NCI-H2227 treated with DMSO at 0.1 percent for 48 hours (cell line): Measurements from ENCODE around the gene CALML3.

Experiments
- DNase-seq: peaks from one replicate; lab custom pipeline; 2025; lab: John Stamatoyannopoulos, UW

CALML3 gene

GRCh38 chr10:5567477-5567876 is 42.7 kb downstream of the CALML3 start:
- no peak for DNase-seq

GRCh38 chr10:5568984-5569383 is 44.2 kb downstream of the CALML3 start:
- no peak for DNase-seq

- no peak for DNase-seq
Observed at GRCh38 chr10:5569568-5569967, 44.8 kb downstream of the CALML3 start.

GRCh38 chr10:5570007-5570655 is 45.4 kb downstream of the CALML3 start:
- DNase-seq: no peak

GRCh38 chr10:5570979-5571810 is 46.4 kb downstream of the CALML3 start:
- no peak for DNase-seq

GRCh38 chr10:5571826-5572225 is 47.1 kb downstream of the CALML3 start:
- no peak for DNase-seq

- DNase-seq: no peak
Observed at GRCh38 chr10:5573319-5573950, 48.7 kb downstream of the CALML3 start.

- DNase-seq: no peak
Observed at GRCh38 chr10:5573968-5574641, 49.3 kb downstream of the CALML3 start.

- DNase-seq: no peak
Observed at GRCh38 chr10:5574642-5575131, 49.9 kb downstream of the CALML3 start.

GRCh38 chr10:5575144-5575481 is 50.4 kb downstream of the CALML3 start:
- DNase-seq: no peak

GRCh38 chr10:5575482-5576153 is 50.9 kb downstream of the CALML3 start:
- DNase-seq: no peak

- DNase-seq: no peak
Observed at GRCh38 chr10:5576154-5576748, 51.5 kb downstream of the CALML3 start.
